Measurements from ENCODE around the gene DTX2.

GRCh38 chr7:76428868-76429805 is 32.4 kb upstream of the DTX2 start:
- TF ChIP-seq POLR2AphosphoS5 (IDR thresholded peaks at IDR 0.05; ENCODE audit: low read depth, low read length) (no peak), SIN3A (IDR thresholded peaks at IDR 0.05; ENCODE audit: borderline replicate concordance, insufficient read depth, low read length) (no peak), REST (IDR thresholded peaks at IDR 0.05; ENCODE audit: insufficient read depth in 1 of 2, low read depth in 2 of 2, low read length in 2 of 2) (no peak)
